Right lobe of liver (tissue), 6 donors: Measurements from ENCODE around the gene KIRREL3. TPM values are rescaled to one million over a fixed set of nuclear protein-coding genes. Genes with fewer than 3 reads are reported as not detected.

Experiments
- ATAC-seq, 4 donors: fragments of 200-7000 bp; cut with Tn5 transposase; one replicate each; pipeline ENCODE4 v1.9.1; 2020; ENCODE audit warnings: mild to moderate bottlenecking in 4 of 4, moderate library complexity in 4 of 4
- DNase-seq, 3 donors: peaks; one replicate each; pipeline ENCODE4 v3.0.0-alpha.2; 2020
- H3K27ac ChIP-seq, 3 donors: fragments of 200-600 bp; one replicate each; pipeline ENCODE4 v1.8.0; 2022
- H3K27me3 ChIP-seq, 2 donors: fragments of 200-600 bp; one replicate each; pipeline ENCODE4 v1.8.0; 2022
- H3K36me3 ChIP-seq, 4 donors: fragments of 200-600 bp; sonication (generic) in 1 of 4; one replicate each; pipeline versions ENCODE4 v1.5.1 to v1.8.0; 2017 to 2022; ENCODE audit warnings: control low read depth in 1 of 4
- H3K4me1 ChIP-seq, 4 donors: fragments of 200-600 bp; sonication (generic) in 1 of 4; one replicate each; pipeline versions ENCODE4 v1.5.1 to v1.8.0; 2017 to 2022; ENCODE audit warnings: control low read depth in 1 of 4
- H3K4me3 ChIP-seq, 3 donors: fragments of 200-600 bp; one replicate each; pipeline ENCODE4 v1.8.0; 2022
- H3K9me3 ChIP-seq, 4 donors: fragments of 200-600 bp; sonication (generic) in 1 of 4; one replicate each; pipeline versions ENCODE4 v1.5.1 to v1.8.0; 2017 to 2022; ENCODE audit warnings: control low read depth in 1 of 4
- CTCF ChIP-seq, 4 donors: fragments of 200-600 bp in 3 of 4; fragments of 450-650 bp in 1 of 4; IDR thresholded peaks; one replicate each; pipeline versions ENCODE4 v1.5.1 to v1.8.0; 2016 to 2022; ENCODE audit warnings: antibody characterized with exemption in 4 of 4, mild to moderate bottlenecking in 2 of 4
- POLR2A ChIP-seq: fragments of 450-650 bp; IDR thresholded peaks from one replicate; pipeline ENCODE4 v1.6.1; 2017; ENCODE audit warnings: antibody characterized with exemption, mild to moderate bottlenecking
- WGBS: methylation state at CpG from one replicate; pipeline ENCODE4 v1.1.6; 2018; ENCODE audit warnings: low coverage, low lambda C conversion rate; ENCODE audit not compliant: insufficient coverage; ENCODE audit errors: missing lambda C conversion rate; 5-methylcytosine and 5-hydroxymethylcytosine counted together
- intact Hi-C, 2 donors: fragments of 100-400 bp; cut with DNase I; formaldehyde crosslinking; loops; one replicate each; pipeline versions ENCODE4 v1.11.2 to v1.14.1; 2022
- total RNA-seq, 6 experiments: library from RNA; depleted of rRNA in 2 of 6; stranded (reverse); fragments of >200 nt in 2 of 6; fragmentation: NEBNext Ultra II Directional in 3 of 6; extraction: Animal tissue kit (Norgen Biotek cat#: 25700) in 3 of 6; gene quantifications; one replicate each; pipeline versions ENCODE4 v1.1.0 to v1.2.4, GENCODE V29; 2016 to 2023
- donor health status: DM: no; HTN: yes; CAD: no.
- donor health status: DM: no; HTN: no; CAD: no.
- donor health status: DM: no; HTN: no; CAD: no.
- donor health status: DM: no; HTN: yes; CAD: no.
- donor health status: DM: no; HTN: yes; CAD: no.

The KIRREL3 gene
- total RNA-seq, 6 experiments from 2014 or later = not detected

GRCh38 chr11:126581871-126582648 is 418.5 kb downstream of the KIRREL3 start:
- intact Hi-C loops = no loop called here
- H3K36me3 ChIP-seq = no peaks in the 10 kb centered on the region
- no peaks in the 10 kb centered on the region for H3K9me3 ChIP-seq
- DNase-seq = no peak
- TF ChIP-seq CTCF (IDR thresholded peaks at IDR 0.05) (no peak), POLR2A (no peak)
- H3K27ac ChIP-seq = no peak overlapping the region
- 73% methylated on average over 6 of the region's 11 CpGs for WGBS
- no peaks in the 10 kb centered on the region for H3K4me1 ChIP-seq
- ATAC-seq = no peak
- no peaks in the 10 kb centered on the region for H3K27me3 ChIP-seq
- no peak overlapping the region for H3K4me3 ChIP-seq

GRCh38 chr11:126578426-126578825 is 422.1 kb downstream of the KIRREL3 start:
- TF ChIP-seq CTCF (IDR thresholded peaks at IDR 0.05) = no peak
- TF ChIP-seq POLR2A = no peak
- no peaks in the 10 kb centered on the region for H3K36me3 ChIP-seq
- no peaks in the 10 kb centered on the region for H3K9me3 ChIP-seq
- no peak overlapping the region for H3K27ac ChIP-seq
- H3K4me3 ChIP-seq = no peak overlapping the region
- no peak for DNase-seq
- no peaks in the 10 kb centered on the region for H3K4me1 ChIP-seq
- ATAC-seq = no peak
- no peaks in the 10 kb centered on the region for H3K27me3 ChIP-seq
- intact Hi-C loops = no loop called here
- WGBS = 63% methylated on average over 5 of the region's 9 CpGs

GRCh38 chr11:126578021-126578420 is 422.5 kb downstream of the KIRREL3 start:
- no peak for TF ChIP-seq CTCF (IDR thresholded peaks at IDR 0.05)
- TF ChIP-seq POLR2A = no peak
- WGBS = 21% methylated on average over 2 of the region's 2 CpGs
- no peaks in the 10 kb centered on the region for H3K36me3 ChIP-seq
- intact Hi-C loops = no loop called here
- H3K27ac ChIP-seq = no peak overlapping the region
- no peak overlapping the region for H3K4me3 ChIP-seq
- ATAC-seq (no peak), DNase-seq (no peak)
- H3K27me3 ChIP-seq = no peaks in the 10 kb centered on the region
- H3K4me1 ChIP-seq = no peaks in the 10 kb centered on the region
- H3K9me3 ChIP-seq = no peaks in the 10 kb centered on the region

- Histone ChIP-seq H3K36me3 (no peaks in the 10 kb centered on the region), H3K4me1 (no peaks in the 10 kb centered on the region), H3K4me3 (no peak overlapping the region), H3K27ac (no peak overlapping the region), H3K9me3 (no peaks in the 10 kb centered on the region), H3K27me3 (no peaks in the 10 kb centered on the region)
- ATAC-seq (no peak), DNase-seq (no peak)
- 60% methylated on average over 4 of the region's 4 CpGs for WGBS
- TF ChIP-seq POLR2A (no peak), CTCF (IDR thresholded peaks at IDR 0.05) (no peak)
- intact Hi-C loops = no loop called here
Measured at GRCh38 chr11:126575849-126576248, 424.7 kb downstream of the KIRREL3 start.
